HG03196 (cell line): ENCODE results near the gene RNF32.
"Not testable (repeated sequence)": the region's sequence is repeated elsewhere in the genome, so short reads cannot be mapped to it uniquely, and the experiment has no call there.

Experiments
- ATAC-seq: cut with Tn5 transposase; IDR thresholded peaks from one replicate; pipeline ENCODE4 v1.9.1; 2021; ENCODE audit not compliant: unreplicated experiment

The RNF32 gene

GRCh38 chr7:156612930-156613329, 27.6 kb upstream of the RNF32 start:
- no peak for ATAC-seq

- no peak for ATAC-seq
These were observed 25.9 kb upstream of the RNF32 start for GRCh38 chr7:156614434-156615264.

- ATAC-seq: no peak
These were observed 24.0 kb upstream of the RNF32 start for GRCh38 chr7:156616269-156617202.

- no peak for ATAC-seq
These were observed 23.4 kb upstream of the RNF32 start for GRCh38 chr7:156617215-156617614.

GRCh38 chr7:156618078-156618779, 22.3 kb upstream of the RNF32 start:
- no peak for ATAC-seq

- ATAC-seq: no peak
These were observed 21.7 kb upstream of the RNF32 start for GRCh38 chr7:156618780-156619367.

- ATAC-seq: not testable (repeated sequence)
These were observed 20.9 kb upstream of the RNF32 start for GRCh38 chr7:156619488-156620290.

GRCh38 chr7:156620291-156620675, 20.3 kb upstream of the RNF32 start:
- ATAC-seq: no peak

- ATAC-seq: no peak
These were observed 18.9 kb upstream of the RNF32 start for GRCh38 chr7:156621652-156622051.

- no peak for ATAC-seq
These were observed 15.0 kb upstream of the RNF32 start for GRCh38 chr7:156625580-156625979.

- ATAC-seq: no peak
These were observed 14.2 kb upstream of the RNF32 start for GRCh38 chr7:156626220-156626895.

GRCh38 chr7:156628562-156628961, 12.0 kb upstream of the RNF32 start:
- no peak for ATAC-seq

GRCh38 chr7:156629873-156630272, 10.7 kb upstream of the RNF32 start:
- no peak for ATAC-seq

- no peak for ATAC-seq
These were observed 6.5 kb upstream of the RNF32 start for GRCh38 chr7:156634117-156634516.

GRCh38 chr7:156635529-156636385, 4.8 kb upstream of the RNF32 start:
- no peak for ATAC-seq

- ATAC-seq: not testable (repeated sequence)
These were observed 3.5 kb upstream of the RNF32 start for GRCh38 chr7:156637093-156637492.

- ATAC-seq: no peak
These were observed 2.0 kb upstream of the RNF32 start for GRCh38 chr7:156638443-156639077.
